ENCODE measurements around the gene EMX1. TPM values are rescaled to one million over a fixed set of nuclear protein-coding genes. Genes with fewer than 3 reads are reported as not detected.
A peak's percentile ranks its signal among the peaks of the same experiment; 100 is the strongest.

EMX1 gene
- total RNA-seq, 2 experiments from 2014 or later: not detected

DNA sequence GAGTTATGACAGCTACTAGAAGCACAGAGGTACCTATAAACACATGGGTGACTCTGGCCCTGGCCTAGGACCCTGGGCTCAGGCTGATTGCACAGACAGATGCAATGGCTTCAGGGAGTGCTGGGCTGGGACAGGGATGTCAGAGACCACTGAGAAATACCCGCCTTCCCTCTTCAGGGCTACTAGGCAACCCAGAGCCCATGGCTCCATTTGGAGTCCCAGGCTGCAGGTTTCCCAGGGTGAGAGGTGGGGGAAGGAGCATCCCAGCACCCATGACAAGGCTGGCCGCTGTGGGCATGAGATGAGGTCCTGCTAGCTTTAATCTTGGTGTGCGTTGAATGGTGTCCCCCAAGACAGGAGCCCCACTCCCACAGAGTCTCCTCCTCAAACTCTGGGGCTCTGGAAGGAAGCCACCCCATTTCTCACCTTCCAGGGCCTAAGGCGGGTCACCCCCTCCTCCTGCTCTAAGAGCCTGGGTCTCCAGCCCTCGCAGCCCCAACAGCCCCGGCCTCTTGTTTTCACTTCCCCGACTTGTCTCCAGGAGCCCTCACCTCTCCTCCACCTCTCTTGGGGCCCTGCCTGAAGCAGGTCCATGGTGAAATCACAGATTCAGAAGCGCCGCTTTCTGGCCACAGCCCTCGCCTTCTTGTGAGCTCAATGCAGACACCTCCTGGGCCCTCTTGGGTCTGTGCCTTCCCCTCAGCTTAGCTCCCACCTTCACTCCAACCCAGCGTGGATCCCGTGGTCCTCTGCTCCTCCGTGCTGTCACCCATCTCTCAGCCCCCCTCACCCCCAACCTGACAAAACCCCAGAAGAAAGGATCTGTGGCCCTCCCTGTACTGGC, 41.4 kb downstream of the EMX1 start:
- H3K27me3 Mint-ChIP-seq (ENCODE audit: low read depth): no peaks in the 10 kb centered on the region
- no peaks in the 10 kb centered on the region for H3K9me3 Mint-ChIP-seq (ENCODE audit: insufficient read depth)
- H3K36me3 Mint-ChIP-seq (ENCODE audit: low read depth): peaks cover 10% of the 10 kb centered on the region
- ATAC-seq (no peak), DNase-seq (no peak)
- CTCF ChIA-PET: interaction anchor here (0.9 to 2.4 kb wide), 3 partner anchors 14 to 66 kb away, joined by 3 to 13 read pairs (median 4); no protein-coding TSS in a partner anchor
- POLR2A ChIA-PET: no interaction called here
- H3K4me1 Mint-ChIP-seq (ENCODE audit: low read depth): peaks cover 29% of the 10 kb centered on the region
- no peak overlapping the region for H3K4me3 Mint-ChIP-seq
- peak overlapping the region; percentile 24 for H3K27ac Mint-ChIP-seq

DNA sequence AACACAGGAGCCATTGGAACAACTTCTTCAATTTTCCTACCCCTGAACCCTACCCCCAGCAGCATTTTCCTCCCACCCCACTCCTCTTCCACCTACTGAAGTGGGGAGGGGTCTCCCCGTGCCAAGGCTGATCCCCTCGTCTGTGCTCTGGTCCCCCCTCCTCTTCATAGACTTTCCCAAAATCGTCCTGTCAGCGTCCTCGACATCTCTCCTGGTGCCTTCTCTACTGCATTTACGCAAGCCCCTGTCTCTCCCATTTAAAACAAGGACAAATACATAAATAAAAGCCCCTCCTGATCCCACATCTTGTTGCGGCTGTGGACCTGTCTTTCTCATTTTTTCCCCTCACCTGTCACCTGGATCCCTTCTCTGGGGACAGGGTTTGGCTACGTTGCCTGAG, 42.2 kb downstream of the EMX1 start:
- DNase-seq (no peak), ATAC-seq (no peak)
- peaks cover 10% of the 10 kb centered on the region for H3K36me3 Mint-ChIP-seq (ENCODE audit: low read depth)
- H3K4me3 Mint-ChIP-seq: no peak overlapping the region
- H3K27me3 Mint-ChIP-seq (ENCODE audit: low read depth): no peaks in the 10 kb centered on the region
- ChIA-PET POLR2A (no interaction called here), CTCF (interaction anchor here (0.9 kb wide), 1 partner anchor 14 kb away, joined by 4 read pairs; no protein-coding TSS in a partner anchor)
- H3K27ac Mint-ChIP-seq: peak overlapping the region; percentile 14
- peaks cover 21% of the 10 kb centered on the region for H3K4me1 Mint-ChIP-seq (ENCODE audit: low read depth)
- no peaks in the 10 kb centered on the region for H3K9me3 Mint-ChIP-seq (ENCODE audit: insufficient read depth)

GRCh38 chr2:72959995-72960981, 43.0 kb downstream of the EMX1 start:
- POLR2A ChIA-PET: interaction anchor here (0.6 kb wide), 1 partner anchor 9 kb away, joined by 3 read pairs; no protein-coding TSS in a partner anchor

DNA sequence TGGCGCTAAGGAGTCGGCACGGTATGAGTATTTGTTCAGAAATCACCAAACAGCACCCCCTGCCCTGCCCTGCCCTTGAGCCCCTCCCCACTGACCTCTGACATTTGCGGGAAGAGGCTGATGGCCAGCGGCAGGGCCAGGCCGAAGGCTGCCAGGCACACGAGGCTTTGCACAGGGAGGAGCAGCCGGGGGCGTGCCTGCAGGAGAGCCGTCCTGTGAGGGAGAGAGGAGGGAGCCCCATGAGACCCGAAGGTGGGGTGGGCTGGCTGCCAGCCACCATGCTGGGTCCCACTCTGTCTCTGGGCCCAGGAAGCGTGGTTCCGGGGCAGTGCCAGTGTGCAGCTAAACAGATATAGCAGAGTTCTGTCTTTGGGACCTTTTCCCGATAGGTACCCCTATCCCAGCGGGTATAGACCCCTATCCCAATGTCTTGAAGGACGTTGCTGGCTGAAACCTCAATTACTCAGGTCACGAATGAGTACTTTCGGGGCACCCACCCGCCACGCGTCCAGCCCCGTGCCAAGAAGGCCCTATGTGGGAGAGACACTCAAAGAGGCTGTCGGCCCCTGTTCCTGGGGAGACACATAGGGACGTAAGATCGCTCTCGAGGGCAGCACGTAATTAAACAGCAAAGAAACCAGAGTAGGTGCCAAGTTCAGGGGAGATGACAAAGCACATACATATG, 43.9 kb downstream of the EMX1 start:
- POLR2A ChIA-PET: no interaction called here
- ATAC-seq (no peak), DNase-seq (no peak)
- H3K4me1 Mint-ChIP-seq (ENCODE audit: low read depth): peaks cover 15% of the 10 kb centered on the region
- no peaks in the 10 kb centered on the region for H3K9me3 Mint-ChIP-seq (ENCODE audit: insufficient read depth)
- CTCF ChIA-PET: interaction anchor here (1.1 kb wide), 1 partner anchor 13 kb away, joined by 3 read pairs; no protein-coding TSS in a partner anchor
- H3K4me3 Mint-ChIP-seq: no peak overlapping the region
- H3K36me3 Mint-ChIP-seq (ENCODE audit: low read depth): peaks cover 6% of the 10 kb centered on the region
- H3K27ac Mint-ChIP-seq: no peak overlapping the region
- no peaks in the 10 kb centered on the region for H3K27me3 Mint-ChIP-seq (ENCODE audit: low read depth)

More at GRCh38 chr2:72959995-72960981, 43.0 kb downstream of the EMX1 start:
- H3K27me3 Mint-ChIP-seq (ENCODE audit: low read depth): no peaks in the 10 kb centered on the region
- H3K27ac Mint-ChIP-seq: no peak overlapping the region
- H3K4me1 Mint-ChIP-seq (ENCODE audit: low read depth): peaks cover 16% of the 10 kb centered on the region
- H3K36me3 Mint-ChIP-seq (ENCODE audit: low read depth): peaks cover 6% of the 10 kb centered on the region
- H3K4me3 Mint-ChIP-seq: no peak overlapping the region
- H3K9me3 Mint-ChIP-seq (ENCODE audit: insufficient read depth): no peaks in the 10 kb centered on the region
- DNase-seq (no peak), ATAC-seq (no peak)
- CTCF ChIA-PET: interaction anchor here (1.1 kb wide), 1 partner anchor 14 kb away, joined by 3 read pairs; no protein-coding TSS in a partner anchor

DNA sequence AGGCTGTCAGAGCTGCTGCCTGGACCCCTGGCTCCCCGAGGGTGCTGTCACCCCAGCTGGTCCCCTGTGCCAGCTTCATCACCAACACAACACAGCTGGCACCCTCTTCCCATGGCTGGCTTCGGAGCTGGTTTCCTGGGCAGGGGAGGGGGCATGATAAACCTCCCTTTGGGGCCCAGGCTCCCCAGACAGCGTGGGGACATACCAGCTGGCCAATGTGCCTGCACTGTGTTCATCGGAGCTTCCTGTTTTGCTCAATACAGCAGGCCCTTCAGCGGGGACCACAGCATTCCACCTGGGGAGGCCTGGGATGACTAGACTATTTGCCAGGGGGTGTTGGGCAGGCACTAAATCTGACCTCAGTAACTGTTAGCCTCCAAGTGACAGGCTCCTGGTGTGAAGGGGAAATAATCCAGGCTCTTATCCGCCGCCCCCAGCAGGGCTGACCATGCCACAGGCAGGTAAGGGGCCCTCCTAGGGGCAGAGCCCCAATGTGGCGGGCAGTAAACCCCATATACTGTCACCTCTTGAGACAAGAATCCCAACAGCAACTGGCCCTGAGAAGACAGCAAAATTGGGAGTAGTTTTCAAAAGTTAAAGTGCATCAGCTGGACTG, 44.6 kb downstream of the EMX1 start:
- no peaks in the 10 kb centered on the region for H3K27me3 Mint-ChIP-seq (ENCODE audit: low read depth)
- no peak for ATAC-seq
- H3K9me3 Mint-ChIP-seq (ENCODE audit: insufficient read depth): no peaks in the 10 kb centered on the region
- no peak overlapping the region for H3K4me3 Mint-ChIP-seq
- peaks cover 1% of the 10 kb centered on the region for H3K36me3 Mint-ChIP-seq (ENCODE audit: low read depth)
- ChIA-PET POLR2A (no interaction called here), CTCF (interaction anchor here (3.6 kb wide), 1 partner anchor 12 kb away, joined by 15 read pairs; no protein-coding TSS in a partner anchor)
- H3K4me1 Mint-ChIP-seq (ENCODE audit: low read depth): peaks cover 11% of the 10 kb centered on the region
- no peak overlapping the region for H3K27ac Mint-ChIP-seq
- DNase-seq: no peak

GRCh38 chr2:72962911-72963310, 45.6 kb downstream of the EMX1 start:
- peaks cover 8% of the 10 kb centered on the region for H3K4me1 Mint-ChIP-seq (ENCODE audit: low read depth)
- DNase-seq (no peak), ATAC-seq (no peak)
- POLR2A ChIA-PET: interaction anchor here (1.6 kb wide), 1 partner anchor 8 kb away, joined by 4 read pairs; no protein-coding TSS in a partner anchor
- CTCF ChIA-PET: interaction anchor here (0.8 to 3.6 kb wide), 2 partner anchors 11 to 69 kb away, joined by 4 to 15 read pairs; no protein-coding TSS in a partner anchor
- H3K27me3 Mint-ChIP-seq (ENCODE audit: low read depth): no peaks in the 10 kb centered on the region
- no peak overlapping the region for H3K4me3 Mint-ChIP-seq
- no peak overlapping the region for H3K27ac Mint-ChIP-seq
- no peaks in the 10 kb centered on the region for H3K9me3 Mint-ChIP-seq (ENCODE audit: insufficient read depth)
- H3K36me3 Mint-ChIP-seq (ENCODE audit: low read depth): no peaks in the 10 kb centered on the region

GRCh38 chr2:72963423-72964145, 46.3 kb downstream of the EMX1 start:
- H3K27me3 Mint-ChIP-seq (ENCODE audit: low read depth): no peaks in the 10 kb centered on the region
- CTCF ChIA-PET: interaction anchor here (0.8 to 3.6 kb wide), 3 partner anchors 10 to 70 kb away, joined by 3 to 15 read pairs (median 4); no protein-coding TSS in a partner anchor
- POLR2A ChIA-PET: interaction anchor here (1.6 kb wide), 1 partner anchor 9 kb away, joined by 4 read pairs; no protein-coding TSS in a partner anchor

GRCh38 chr2:72964146-72964525, 46.8 kb downstream of the EMX1 start:
- no peak overlapping the region for H3K4me3 Mint-ChIP-seq

More at GRCh38 chr2:72963423-72964145, 46.3 kb downstream of the EMX1 start:
- no peak overlapping the region for H3K27ac Mint-ChIP-seq
- no peaks in the 10 kb centered on the region for H3K9me3 Mint-ChIP-seq (ENCODE audit: insufficient read depth)
- ATAC-seq (no peak), DNase-seq (no peak)
- no peaks in the 10 kb centered on the region for H3K36me3 Mint-ChIP-seq (ENCODE audit: low read depth)
- H3K4me1 Mint-ChIP-seq (ENCODE audit: low read depth): peaks cover 4% of the 10 kb centered on the region
- no peak overlapping the region for H3K4me3 Mint-ChIP-seq

GRCh38 chr2:72965016-72965415, 47.7 kb downstream of the EMX1 start:
- H3K27me3 Mint-ChIP-seq (ENCODE audit: low read depth): no peaks in the 10 kb centered on the region
- no peak overlapping the region for H3K4me3 Mint-ChIP-seq
- no peaks in the 10 kb centered on the region for H3K9me3 Mint-ChIP-seq (ENCODE audit: insufficient read depth)
- H3K27ac Mint-ChIP-seq: no peak overlapping the region
- ATAC-seq (no peak), DNase-seq (no peak)
- ChIA-PET CTCF (interaction anchor here (3.6 kb wide), 1 partner anchor 9 kb away, joined by 15 read pairs; no protein-coding TSS in a partner anchor), POLR2A (interaction anchor here (0.6 kb wide), 1 partner anchor 11 kb away, joined by 3 read pairs; no protein-coding TSS in a partner anchor)
- H3K4me1 Mint-ChIP-seq (ENCODE audit: low read depth): no peaks in the 10 kb centered on the region
- no peaks in the 10 kb centered on the region for H3K36me3 Mint-ChIP-seq (ENCODE audit: low read depth)

More at GRCh38 chr2:72964146-72964525, 46.8 kb downstream of the EMX1 start:
- POLR2A ChIA-PET: interaction anchor here (1.6 kb wide), 1 partner anchor 9 kb away, joined by 4 read pairs; no protein-coding TSS in a partner anchor
- Mint-ChIP-seq H3K27me3 (ENCODE audit: low read depth) (no peaks in the 10 kb centered on the region), H3K36me3 (ENCODE audit: low read depth) (no peaks in the 10 kb centered on the region), H3K4me1 (ENCODE audit: low read depth) (peaks cover 4% of the 10 kb centered on the region), H3K27ac (no peak overlapping the region), H3K9me3 (ENCODE audit: insufficient read depth) (no peaks in the 10 kb centered on the region)
- no peak for ATAC-seq
- no peak for DNase-seq
- CTCF ChIA-PET: interaction anchor here (0.8 to 3.6 kb wide), 2 partner anchors 10 to 71 kb away, joined by 3 to 15 read pairs; no protein-coding TSS in a partner anchor

Data from activated CD8-positive, alpha-beta T cell treated with anti-CD3 and anti-CD28 coated beads, Interleukin-2, amount 10 ng/mL, durations not matched to agents 7 days and 5 days (primary cell).